ENCODE results near the gene BRMS1. TPM values are rescaled to one million over a fixed set of nuclear protein-coding genes. Genes with fewer than 3 reads are reported as not detected.

BRMS1 gene
- total RNA-seq, 1 experiment from 2014 or later: 58.1 TPM

GRCh38 chr11:66341502-66342126 is 3.3 kb downstream of the BRMS1 start:
- ChIA-PET POLR2A (interaction anchor here (1.2 kb wide), 1 partner anchor 53 kb away, joined by 5 read pairs; the partner anchor contains the start of gene YIF1A), CTCF (no interaction called here)
- Mint-ChIP-seq H3K4me1 (ENCODE audit: low read depth, unreplicated experiment) (peaks cover 23% of the 10 kb centered on the region), H3K27me3 (ENCODE audit: insufficient read depth, unreplicated experiment) (no peaks in the 10 kb centered on the region), H3K9me3 (ENCODE audit: unreplicated experiment) (no peaks in the 10 kb centered on the region), H3K27ac (ENCODE audit: unreplicated experiment) (no peak overlapping the region), H3K4me3 (ENCODE audit: unreplicated experiment) (no peak overlapping the region), H3K36me3 (ENCODE audit: insufficient read depth, unreplicated experiment) (peaks cover 20% of the 10 kb centered on the region)
- Histone ChIP-seq H3K27me3 (replicated peaks; ENCODE audit: control insufficient read depth, insufficient read depth, low read length) (no peaks in the 10 kb centered on the region), H3K4me1 (peaks cover 12% of the 10 kb centered on the region), H3K4me3 (ENCODE audit: low read depth, low read length) (no peak overlapping the region), H3K36me3 (ENCODE audit: control insufficient read depth, insufficient read depth, low read length) (peaks cover 4% of the 10 kb centered on the region), H3K9me3 (no peaks in the 10 kb centered on the region)
- no peak for DNase-seq
- BruUV-seq (replicated peaks): no TSS peak
- no peak for TF ChIP-seq CTCF (IDR thresholded peaks at IDR 0.05; ENCODE audit: insufficient read depth in 1 of 2, low read depth in 1 of 2, low read length in 1 of 2, severe bottlenecking in 1 of 2, unreplicated experiment in 1 of 2)
- intact Hi-C loops (cut with micrococcal nuclease; ENCODE audit: unreplicated experiment): no loop called here

GRCh38 chr11:66340596-66341501 is 4.1 kb downstream of the BRMS1 start:
- no peak overlapping the region for H3K27ac Mint-ChIP-seq (ENCODE audit: unreplicated experiment)
- no peaks in the 10 kb centered on the region for H3K9me3 Mint-ChIP-seq (ENCODE audit: unreplicated experiment)
- no peak overlapping the region for H3K4me3 Mint-ChIP-seq (ENCODE audit: unreplicated experiment)

More at GRCh38 chr11:66340596-66341501, 4.1 kb downstream of the BRMS1 start:
- no peak overlapping the region for H3K4me3 ChIP-seq (ENCODE audit: low read depth, low read length)
- peaks cover 28% of the 10 kb centered on the region for H3K4me1 Mint-ChIP-seq (ENCODE audit: low read depth, unreplicated experiment)
- peaks cover 4% of the 10 kb centered on the region for H3K36me3 ChIP-seq (ENCODE audit: control insufficient read depth, insufficient read depth, low read length)
- no peaks in the 10 kb centered on the region for H3K27me3 ChIP-seq (replicated peaks; ENCODE audit: control insufficient read depth, insufficient read depth, low read length)
- ChIA-PET CTCF (no interaction called here), POLR2A (interaction anchor here (0.5 kb wide), 1 partner anchor 30 kb away, joined by 6 read pairs; no protein-coding TSS in a partner anchor)
- no peak for DNase-seq
- peaks cover 27% of the 10 kb centered on the region for H3K36me3 Mint-ChIP-seq (ENCODE audit: insufficient read depth, unreplicated experiment)
- TF ChIP-seq CTCF (IDR thresholded peaks at IDR 0.05; ENCODE audit: insufficient read depth in 1 of 2, low read depth in 1 of 2, low read length in 1 of 2, severe bottlenecking in 1 of 2, unreplicated experiment in 1 of 2): no peak
- no peaks in the 10 kb centered on the region for H3K27me3 Mint-ChIP-seq (ENCODE audit: insufficient read depth, unreplicated experiment)
- H3K9me3 ChIP-seq: no peaks in the 10 kb centered on the region
- H3K4me1 ChIP-seq: peaks cover 12% of the 10 kb centered on the region
- intact Hi-C loops (cut with micrococcal nuclease; ENCODE audit: unreplicated experiment): no loop called here
- BruUV-seq (replicated peaks): no TSS peak

Data from Caco-2 (cell line).